ENCODE results near the gene PGBD5.
A peak's percentile ranks its signal among the peaks of the same experiment; 100 is the strongest.

The PGBD5 gene

GRCh38 chr1:230429067-230429735 lies 3.1 kb upstream of the PGBD5 start:
- no peak for TF ChIP-seq CTCF (IDR thresholded peaks at IDR 0.05)
- intact Hi-C loops (cut with DNase I; ENCODE audit: low total_unique reads): no loop called here
- H3K4me3 ChIP-seq: no peak overlapping the region
- H3K4me1 ChIP-seq: peaks cover 0 to 19% (median 13%) of the 10 kb centered on the region in 4 donors
- no peaks in the 10 kb centered on the region for H3K9me3 ChIP-seq
- no peak for DNase-seq
- no peak overlapping the region for H3K27ac ChIP-seq
- H3K36me3 ChIP-seq: no peaks in the 10 kb centered on the region
- H3K27me3 ChIP-seq: peaks cover 0 to 27% of the 10 kb centered on the region in 2 donors

GRCh38 chr1:230427981-230428380 lies 1.8 kb upstream of the PGBD5 start:
- Histone ChIP-seq H3K9me3 (no peaks in the 10 kb centered on the region), H3K27ac (no peak overlapping the region), H3K4me3 (no peak overlapping the region), H3K4me1 (peaks cover 0 to 20% (median 13%) of the 10 kb centered on the region in 4 donors), H3K27me3 (peaks cover 4 to 39% of the 10 kb centered on the region in 2 donors), H3K36me3 (no peaks in the 10 kb centered on the region)
- intact Hi-C loops (cut with DNase I; ENCODE audit: low total_unique reads): no loop called here
- no peak for TF ChIP-seq CTCF (IDR thresholded peaks at IDR 0.05)
- DNase-seq: no peak

- Histone ChIP-seq H3K4me1 (peaks cover 0 to 20% (median 13%) of the 10 kb centered on the region in 4 donors), H3K36me3 (no peaks in the 10 kb centered on the region), H3K4me3 (no peak overlapping the region), H3K27me3 (peaks cover 4 to 43% of the 10 kb centered on the region in 2 donors), H3K27ac (no peak overlapping the region), H3K9me3 (no peaks in the 10 kb centered on the region)
- intact Hi-C loops (cut with DNase I; ENCODE audit: low total_unique reads): no loop called here
- no peak for DNase-seq
- TF ChIP-seq CTCF (IDR thresholded peaks at IDR 0.05): no peak
These were observed 1.2 kb upstream of the PGBD5 start for GRCh38 chr1:230427094-230427876.

GRCh38 chr1:230425252-230426091 lies 660 bp downstream of the PGBD5 start:
- DNase-seq: no peak
- no peak overlapping the region for H3K27ac ChIP-seq
- intact Hi-C loops (cut with DNase I; ENCODE audit: low total_unique reads): no loop called here
- TF ChIP-seq CTCF (IDR thresholded peaks at IDR 0.05): no peak
- peaks cover 0 to 20% (median 13%) of the 10 kb centered on the region in 4 donors for H3K4me1 ChIP-seq
- no peaks in the 10 kb centered on the region for H3K36me3 ChIP-seq
- peaks cover 4 to 58% of the 10 kb centered on the region in 2 donors for H3K27me3 ChIP-seq
- peak overlapping the region; percentile 47 to 50 for H3K4me3 ChIP-seq
- no peaks in the 10 kb centered on the region for H3K9me3 ChIP-seq

GRCh38 chr1:230424391-230425251 lies 1.5 kb downstream of the PGBD5 start:
- H3K36me3 ChIP-seq: no peaks in the 10 kb centered on the region
- peak overlapping the region in 1 of 2 donors; percentile 50 for H3K4me3 ChIP-seq
- no peak for DNase-seq
- H3K4me1 ChIP-seq: peaks cover 0 to 20% (median 13%) of the 10 kb centered on the region in 4 donors
- no peak overlapping the region for H3K27ac ChIP-seq
- no peaks in the 10 kb centered on the region for H3K9me3 ChIP-seq
- H3K27me3 ChIP-seq: peaks cover 4 to 67% of the 10 kb centered on the region in 2 donors
- intact Hi-C loops (cut with DNase I; ENCODE audit: low total_unique reads): no loop called here
- no peak for TF ChIP-seq CTCF (IDR thresholded peaks at IDR 0.05)
